GM18861 (cell line): ENCODE measurements around the gene PTPRS.

ENCODE experiments used
- ATAC-seq: cut with Tn5 transposase; IDR thresholded peaks from one replicate; pipeline ENCODE4 v1.9.1; 2021; ENCODE audit not compliant: unreplicated experiment

PTPRS gene

DNA sequence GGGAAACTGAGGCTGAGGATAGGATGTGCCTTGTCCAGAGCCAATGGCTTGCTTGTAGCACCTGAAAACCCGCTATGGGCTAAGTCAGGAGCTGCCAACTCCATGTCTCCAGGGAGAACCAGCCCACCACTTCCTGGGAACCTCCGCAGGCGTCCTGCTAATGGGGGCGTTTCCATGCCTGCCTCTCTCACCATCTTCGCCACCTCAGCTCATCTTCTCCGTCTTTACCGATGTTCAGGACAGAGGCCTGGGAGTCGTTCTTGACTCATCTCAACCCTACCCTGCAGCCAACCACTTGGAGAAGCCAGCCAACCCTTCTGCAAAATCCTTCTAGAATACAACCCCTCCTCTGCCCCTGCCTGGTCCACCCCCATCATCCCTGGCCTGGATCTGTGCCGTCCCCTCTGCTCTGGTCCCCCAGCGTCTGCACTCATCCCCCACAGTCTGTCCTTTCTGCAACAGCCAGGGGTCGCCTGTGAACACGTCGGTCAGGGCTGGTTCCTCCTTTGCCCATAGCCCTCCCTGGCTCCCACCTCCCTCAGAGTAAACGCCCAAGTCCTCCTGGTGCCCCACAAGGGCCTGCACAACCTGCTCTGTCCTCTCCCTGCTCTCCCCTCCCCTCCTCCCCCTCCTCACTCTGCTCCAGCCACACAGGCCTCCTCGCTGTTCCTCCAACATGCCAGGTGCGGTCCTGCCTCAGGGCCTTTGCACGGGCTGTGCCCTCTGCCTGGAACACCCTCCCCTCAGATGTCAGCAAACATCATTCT, 31.0 kb downstream of the PTPRS start:
- no peak for ATAC-seq

DNA sequence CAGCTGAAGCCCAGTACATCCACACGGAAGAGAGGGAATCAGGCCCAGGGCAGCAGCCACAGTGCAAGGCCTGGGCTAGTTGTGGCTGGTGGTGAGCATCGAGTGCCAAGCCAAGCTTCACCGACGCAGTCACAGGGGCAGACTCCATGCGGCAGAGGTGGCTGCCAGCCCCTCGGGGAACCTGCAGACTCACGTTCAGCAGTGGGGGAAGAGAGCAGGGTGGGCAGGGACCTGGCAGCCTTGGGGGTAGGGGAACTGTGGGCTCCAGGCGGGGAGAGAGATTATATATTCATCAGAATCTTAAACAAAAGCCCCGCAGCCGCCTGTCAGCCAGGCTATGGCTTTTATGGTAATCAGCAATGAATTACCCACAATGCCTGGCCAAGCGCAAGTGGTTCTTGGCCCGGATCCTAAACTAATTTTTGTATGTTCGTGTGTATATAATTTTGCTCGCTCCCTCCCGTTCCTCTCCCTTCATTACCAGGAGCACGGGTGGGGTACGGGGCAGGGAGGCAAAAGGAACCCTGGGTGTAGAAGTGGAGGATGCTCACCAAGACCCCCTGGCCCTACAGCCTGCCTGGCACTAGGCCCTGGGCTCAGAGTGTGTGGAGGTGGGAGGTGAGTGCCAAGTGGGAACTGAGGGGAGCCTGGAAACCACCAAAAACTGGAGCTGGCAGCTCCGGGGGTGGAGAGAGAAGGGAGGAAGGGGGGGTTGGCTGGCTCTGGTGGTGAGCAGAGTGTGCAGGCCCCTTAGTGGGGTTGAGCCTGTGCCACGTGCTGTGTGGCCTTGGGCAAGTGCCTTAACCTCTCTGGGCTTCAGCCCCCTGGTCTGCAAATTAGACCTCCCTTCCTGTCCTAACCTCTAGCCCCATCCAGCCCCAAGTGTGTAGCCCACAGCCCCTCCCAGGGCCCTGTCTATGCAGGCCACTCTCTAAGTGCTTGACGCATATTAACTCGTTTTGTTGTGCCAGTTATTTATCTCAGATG, 31.9 kb downstream of the PTPRS start:
- ATAC-seq, result no peak

DNA sequence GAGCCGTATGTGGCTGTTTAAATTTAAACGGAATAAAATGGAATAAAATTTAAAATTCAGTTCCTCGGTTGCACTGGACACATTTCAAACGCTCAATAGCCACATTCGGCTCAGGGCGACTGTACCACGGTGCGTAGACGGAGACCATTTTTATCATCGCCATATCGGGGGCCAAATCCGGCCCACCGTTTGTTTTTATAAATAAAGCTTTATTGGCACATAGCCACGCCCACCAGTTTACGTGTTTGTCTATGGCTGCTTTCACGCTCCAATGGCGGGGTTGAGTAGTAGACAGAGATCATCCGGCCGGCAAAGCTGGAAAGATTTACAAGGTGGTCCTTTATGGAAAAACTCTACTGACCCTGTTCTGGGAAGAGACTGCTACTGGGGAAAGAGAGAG, 33.0 kb downstream of the PTPRS start:
- no peak for ATAC-seq

DNA sequence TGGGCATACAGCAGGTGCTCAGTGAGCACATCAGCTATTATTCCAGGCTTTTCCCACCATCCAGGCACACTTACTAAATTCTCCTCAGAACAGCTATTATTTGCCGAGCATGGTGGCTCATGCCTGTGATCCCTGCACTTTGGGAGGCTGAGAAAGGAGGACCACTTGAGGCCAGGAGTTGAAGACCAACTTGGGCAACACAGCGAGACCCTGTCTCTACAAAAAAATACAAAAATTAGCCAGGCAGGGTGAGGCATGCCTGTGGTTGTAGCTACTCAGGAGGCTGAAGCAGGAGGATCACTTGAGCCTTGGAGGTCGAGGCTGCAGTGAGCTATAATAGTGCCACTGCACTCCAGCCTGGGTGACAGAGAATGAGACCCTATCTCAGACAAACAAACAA, 35.4 kb downstream of the PTPRS start:
- no peak for ATAC-seq

DNA sequence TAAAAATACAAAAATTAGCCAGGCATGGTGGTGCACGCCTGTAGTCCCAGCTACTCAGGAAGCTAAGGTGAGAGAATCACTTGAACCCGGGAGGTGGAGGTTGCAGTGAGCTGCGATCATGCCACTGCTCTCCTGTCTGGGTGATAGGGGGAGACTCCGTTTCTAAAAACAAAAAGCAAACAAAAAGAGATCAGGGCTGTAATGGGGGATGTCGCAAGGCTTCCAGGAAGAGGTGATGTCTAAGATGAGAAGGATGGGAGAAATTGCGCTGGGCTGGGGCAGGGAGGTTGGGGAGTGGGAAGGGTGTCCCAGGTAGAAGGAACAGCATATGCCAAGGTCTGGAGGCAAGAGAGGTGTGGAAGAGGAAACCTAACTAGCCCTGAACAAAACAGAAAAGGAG, 36.1 kb downstream of the PTPRS start:
- no peak for ATAC-seq

DNA sequence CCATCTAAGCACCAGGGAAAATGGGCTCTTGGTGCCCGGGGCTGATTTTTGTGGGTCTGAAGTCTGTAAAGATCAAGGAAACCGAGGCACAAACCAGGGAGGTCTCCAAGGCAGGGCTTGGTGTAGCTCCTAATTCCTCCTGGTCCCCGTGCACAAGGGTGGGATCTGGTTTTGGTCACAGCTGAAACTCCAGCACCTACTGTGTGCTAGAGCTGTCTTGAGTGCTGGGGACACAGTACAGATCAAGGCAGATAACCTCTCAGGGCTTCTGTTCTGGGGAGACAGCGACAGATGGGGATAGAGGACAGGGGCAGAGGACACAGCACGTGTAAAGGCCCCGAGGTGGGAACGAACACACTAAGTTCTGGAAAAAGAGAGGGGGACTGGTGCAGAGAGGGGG, 37.4 kb downstream of the PTPRS start:
- no peak for ATAC-seq

DNA sequence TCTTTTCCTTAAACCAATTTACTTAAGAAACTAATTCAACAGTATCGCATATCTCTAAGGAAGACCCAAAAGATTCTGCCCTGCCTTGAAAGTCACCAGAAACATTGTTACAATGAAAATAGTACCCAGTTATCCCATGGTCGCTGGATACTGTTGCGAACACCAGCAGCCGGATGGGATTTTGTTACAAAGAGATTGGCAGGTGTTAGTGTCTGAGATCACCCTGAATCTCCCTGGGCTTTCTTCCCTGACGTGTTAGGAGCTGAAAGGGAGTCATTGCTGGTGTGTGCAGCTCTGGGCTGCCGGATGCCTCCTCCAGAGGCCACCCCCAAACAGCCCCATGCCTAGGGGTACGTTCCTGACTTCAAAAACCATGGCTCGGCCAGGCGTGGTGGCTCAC, 38.2 kb downstream of the PTPRS start:
- ATAC-seq, result no peak

DNA sequence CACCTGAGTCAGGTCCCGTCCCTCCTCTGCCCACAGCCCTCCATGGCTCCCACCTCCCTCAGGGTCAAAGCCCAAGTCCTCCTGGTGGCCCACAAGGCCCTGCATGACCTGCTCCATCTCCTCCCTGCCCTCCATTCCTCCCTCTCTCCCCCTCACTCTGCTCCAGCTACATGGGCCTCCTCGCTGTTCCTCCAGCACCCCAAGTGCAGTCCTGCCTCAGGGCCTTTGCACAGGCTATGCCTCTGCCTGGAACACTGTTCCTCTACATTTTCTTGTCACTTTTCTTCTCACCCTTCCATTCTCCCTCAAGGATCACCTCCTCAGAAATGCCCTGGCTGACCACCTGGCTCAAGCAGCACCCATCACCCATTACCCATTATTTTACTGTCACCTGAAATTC, 41.5 kb downstream of the PTPRS start:
- no peak for ATAC-seq

DNA sequence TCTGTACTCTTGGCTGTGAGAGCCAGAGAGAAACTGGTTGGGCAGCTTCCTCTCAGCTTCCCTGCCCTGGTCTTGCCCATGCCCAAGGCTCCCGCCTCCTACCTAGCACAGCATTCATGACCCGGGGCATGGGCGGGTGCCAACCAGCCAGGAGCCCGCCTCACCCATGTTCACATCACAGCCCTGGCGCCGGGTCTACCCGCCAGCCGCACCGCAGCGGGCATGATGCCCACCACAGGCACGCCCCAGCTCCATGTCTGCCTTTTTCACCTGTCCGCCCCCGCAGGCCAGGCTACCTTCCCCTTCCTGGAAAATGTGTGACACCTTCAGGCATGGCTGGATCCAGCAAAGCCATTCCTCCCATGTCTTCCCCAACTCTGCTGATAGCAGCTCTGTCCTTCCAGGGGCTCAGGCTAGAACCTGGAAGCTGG, 42.1 kb downstream of the PTPRS start:
- no peak for ATAC-seq

DNA sequence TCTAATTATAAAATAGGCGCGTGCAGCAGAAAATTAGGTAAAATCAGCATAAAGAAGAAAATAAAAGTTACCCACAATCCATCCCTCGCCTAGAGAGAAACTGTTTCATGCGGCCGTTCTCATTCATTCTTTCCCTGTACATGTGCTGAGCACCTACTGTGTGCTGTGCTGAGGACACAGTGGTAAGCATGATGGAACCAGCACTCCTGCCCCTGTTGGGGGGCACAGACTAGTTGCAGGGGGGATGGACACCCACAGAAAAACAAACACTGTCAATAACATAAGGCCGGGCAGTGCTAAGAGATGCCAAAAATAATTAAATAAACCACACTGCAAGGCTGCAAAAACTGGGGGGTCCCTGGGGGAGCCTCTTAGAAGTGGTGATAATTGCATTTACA, 43.3 kb downstream of the PTPRS start:
- ATAC-seq, result no peak

DNA sequence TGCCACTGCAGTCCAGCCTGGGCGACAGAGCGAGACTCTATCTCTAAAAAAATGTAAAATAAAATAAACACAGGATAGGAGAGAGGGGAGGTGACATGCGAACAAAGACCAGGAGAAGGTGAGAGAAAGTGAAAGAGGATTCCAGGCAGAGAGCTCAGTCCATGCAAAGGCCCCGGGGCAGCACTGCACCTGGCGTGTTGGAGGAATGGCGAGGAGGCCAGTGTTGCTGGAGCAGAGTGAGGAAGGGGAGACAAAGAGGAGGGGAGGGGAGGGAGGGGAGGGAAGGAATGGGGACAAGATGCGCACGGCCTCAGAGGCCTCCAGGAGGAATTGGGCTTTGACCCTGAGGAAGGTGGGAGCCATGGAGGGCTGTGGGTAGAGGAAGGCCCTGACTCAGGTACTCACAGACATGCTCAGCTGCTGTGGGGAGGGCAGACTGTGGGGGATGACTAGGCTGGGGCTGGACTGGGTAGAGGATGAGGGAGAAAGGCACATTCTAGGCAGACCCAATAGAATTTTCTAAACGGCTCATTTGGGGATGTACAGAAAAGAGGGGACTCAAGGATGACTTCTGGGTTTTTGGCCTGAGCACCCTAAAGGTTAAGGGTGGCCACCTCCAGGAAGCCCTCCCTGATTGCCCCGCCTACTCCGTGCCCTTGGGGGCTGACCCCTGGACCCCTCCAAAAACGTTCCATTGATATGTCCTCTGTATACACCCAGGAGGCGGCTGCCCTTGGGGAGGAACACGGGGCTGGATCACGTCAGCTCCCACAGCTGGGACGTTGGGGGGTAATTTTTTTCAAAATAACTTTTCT, 43.9 kb downstream of the PTPRS start:
- no peak for ATAC-seq

DNA sequence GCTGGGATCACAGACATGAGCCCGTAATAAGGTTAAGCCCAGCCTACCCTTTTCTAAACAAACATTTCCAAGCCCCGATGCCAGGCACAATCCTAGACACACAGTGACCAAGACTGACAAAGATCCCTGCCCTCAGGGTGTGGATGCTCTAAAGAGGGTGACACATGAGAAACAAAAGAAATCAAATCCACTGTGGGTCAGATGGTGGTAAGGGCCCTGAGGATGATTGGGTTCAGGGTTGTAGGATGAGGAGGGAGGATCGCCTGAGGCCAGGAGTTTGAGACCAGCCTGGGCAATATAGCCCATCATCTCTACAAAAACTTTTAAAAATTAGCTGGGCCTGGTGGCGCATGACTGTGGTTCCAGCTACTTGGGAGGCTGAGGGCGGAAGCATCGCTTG, 44.6 kb downstream of the PTPRS start:
- ATAC-seq, result no peak

DNA sequence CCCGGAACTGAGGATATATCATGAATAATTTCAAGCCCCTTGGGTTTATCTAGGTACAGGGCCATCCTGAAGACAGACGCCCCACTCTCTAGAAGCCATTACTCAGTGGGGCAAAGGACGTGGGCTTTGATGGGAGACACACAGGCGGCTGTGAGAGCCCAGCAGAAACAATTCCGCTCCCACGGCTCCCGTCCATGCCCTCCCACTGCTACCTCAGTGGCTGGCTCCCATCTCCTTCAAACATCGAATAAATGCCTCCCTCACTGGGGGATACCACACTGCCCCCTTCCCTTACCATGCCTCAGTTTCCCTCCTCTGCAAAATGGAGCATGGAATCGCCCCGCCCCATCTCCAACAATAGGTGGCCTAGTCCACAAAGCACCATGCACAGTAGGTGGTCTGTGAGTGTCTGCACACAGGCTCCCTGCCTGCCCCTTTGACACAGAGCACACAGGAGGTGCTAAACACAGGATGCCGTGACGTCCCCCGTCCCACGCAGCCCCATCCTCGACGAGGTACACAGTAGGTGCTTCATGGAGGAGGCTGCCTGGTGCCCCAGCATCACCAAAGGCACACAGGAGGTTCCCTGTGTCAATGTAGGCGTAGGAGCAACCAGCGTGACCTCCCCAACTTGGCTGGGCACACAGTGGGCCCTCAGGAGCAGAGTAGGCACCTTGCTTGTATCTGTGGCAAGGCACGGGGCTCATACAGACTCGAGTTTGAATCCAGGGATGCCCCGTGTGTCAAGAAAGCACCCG, 46.0 kb downstream of the PTPRS start:
- ATAC-seq, result no peak

DNA sequence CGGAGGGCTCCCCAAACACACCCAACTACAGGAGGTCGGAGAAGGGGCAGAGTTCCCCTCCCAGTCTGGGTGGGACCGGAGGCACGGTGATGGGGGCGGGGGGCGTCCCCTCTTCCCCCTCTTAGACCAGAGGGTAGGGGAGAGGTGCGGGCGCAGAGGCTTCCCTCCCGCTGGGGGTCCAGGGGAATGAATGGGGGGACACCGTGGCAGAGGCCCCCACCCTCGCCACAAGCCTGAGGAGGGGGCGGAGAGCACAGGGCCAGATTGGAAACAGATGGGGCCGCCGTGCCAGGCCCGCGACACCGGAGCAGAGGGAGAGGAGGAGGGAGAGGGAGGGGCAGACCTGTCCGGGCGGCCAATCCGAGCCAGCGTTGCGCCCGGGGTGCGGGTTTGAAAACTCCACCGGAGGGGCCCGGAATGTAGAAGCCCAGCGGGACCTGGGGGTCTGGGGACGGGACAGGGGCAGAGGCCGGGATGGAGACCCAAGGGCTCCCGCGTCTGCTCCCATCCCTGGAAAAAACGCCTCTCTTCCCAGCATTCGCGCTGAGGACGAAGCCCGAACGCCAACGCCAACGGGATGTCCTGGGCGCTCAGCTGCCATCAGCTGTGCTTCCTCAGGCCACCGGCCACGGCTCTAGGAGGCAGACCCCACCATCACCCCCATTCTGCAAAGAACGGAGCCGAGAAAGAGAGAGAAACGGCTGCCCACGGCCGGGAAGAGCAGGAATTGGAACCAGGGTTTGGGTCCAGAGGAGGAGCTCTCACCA, 46.8 kb downstream of the PTPRS start:
- ATAC-seq, result no peak

DNA sequence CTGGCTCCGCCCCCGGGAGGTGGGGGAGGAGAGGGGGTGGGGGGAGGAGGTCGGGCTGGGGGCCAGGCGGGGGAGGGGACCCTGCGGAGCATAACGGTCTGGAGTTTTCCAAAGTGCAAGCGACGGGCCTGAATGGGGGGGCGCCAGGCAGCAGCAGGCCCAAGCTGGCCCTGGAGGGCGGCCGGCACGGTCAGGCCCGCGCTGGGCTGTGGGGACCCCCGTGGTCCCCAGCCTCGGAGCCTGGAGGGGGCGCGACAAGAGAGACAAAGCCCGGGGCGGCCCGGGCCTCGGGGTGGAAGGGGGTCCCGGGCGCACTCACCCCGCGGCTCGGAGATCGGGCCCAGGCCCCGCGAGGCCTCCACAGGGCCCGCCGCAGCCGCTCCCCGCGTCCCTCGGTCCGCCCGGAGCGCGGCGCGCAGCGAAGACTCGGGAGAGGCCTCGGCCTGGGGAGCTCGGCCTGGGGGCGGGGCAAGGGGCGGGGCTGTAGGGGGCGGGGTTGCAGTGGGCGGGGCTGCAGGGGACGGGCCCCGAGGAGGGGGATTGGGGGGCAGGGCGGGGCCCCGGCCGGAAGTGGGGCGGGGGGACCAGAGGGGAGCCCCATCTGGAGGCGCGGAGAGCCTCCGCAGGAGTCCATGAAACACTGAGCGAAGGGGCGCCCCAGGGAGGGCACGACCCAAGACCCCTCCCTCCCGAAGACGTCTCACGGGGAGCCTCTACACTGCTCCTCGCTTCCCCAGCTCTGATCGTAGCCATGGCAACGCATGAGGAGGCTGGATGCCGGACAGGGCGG, 47.6 kb downstream of the PTPRS start:
- no peak for ATAC-seq

DNA sequence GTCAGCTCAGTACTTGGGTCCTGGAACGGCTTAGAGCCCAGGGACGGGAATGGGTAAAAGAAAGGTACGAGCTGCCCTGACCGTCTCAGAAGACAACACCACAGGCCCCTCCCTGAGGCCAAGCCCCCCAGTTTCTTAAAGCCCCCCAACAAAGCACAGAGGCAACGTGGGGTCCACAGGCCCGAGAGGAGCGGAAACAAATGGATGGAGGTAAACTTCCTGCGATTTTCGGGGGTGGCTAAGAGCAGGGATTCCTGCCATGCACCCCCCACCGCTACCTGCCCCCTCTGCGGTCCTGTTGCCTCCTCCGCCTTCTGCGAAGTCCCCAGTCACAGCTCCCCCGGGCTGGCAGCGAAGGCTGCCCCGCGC, 48.2 kb downstream of the PTPRS start:
- no peak for ATAC-seq

DNA sequence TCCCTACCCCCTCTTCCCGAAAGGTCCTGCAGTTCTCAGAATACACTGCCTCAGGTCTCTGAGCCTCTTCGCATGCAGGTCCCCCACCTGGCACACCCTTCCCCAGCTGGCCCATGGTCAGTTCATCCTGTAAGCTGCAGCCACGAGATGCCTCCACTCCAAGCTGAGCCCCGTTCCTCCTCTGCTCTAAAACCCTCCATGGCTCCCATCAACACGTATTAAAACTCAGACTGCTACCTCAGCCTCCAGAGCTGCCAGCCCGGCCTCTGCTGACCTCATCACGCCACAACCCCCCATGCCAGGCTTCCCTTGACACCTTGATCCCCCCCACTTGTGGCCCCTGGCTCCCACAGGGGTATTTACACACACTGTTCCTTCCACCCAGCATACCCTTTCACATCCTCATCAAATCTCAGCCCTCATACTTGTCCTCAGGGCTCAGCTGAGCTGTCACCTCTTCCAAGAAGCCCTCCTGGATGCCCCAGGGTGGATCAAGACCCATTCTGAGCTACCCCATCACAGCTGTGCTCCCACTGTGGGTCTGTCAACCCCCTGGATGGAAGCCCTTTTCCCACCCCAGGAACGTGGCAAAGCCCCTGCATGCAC, 48.9 kb downstream of the PTPRS start:
- ATAC-seq, result no peak
